ENCODE data around the gene MINDY1.

GRCh38 chr1:150999926-151000325 is 6.8 kb downstream of the MINDY1 start:
- TF ChIP-seq CTCF (IDR thresholded peaks at IDR 0.05; ENCODE audit: poor library complexity) (no peak), EZH2 (IDR thresholded peaks at IDR 0.05; ENCODE audit: borderline replicate concordance) (no peak)
